Keratinocyte (primary cell): ENCODE results near the gene CDIPT. TPM values are rescaled to one million over a fixed set of nuclear protein-coding genes. Genes with fewer than 3 reads are reported as not detected.

ENCODE experiments used
- DNase-seq: peaks from one replicate; pipeline ENCODE4 v3.0.0-alpha.2; 2011; ENCODE audit warnings: low read depth, missing footprints, low spot score
- FAIRE-seq: peaks from 2 replicates; lab custom pipeline; 2011; peaks lifted over from hg19 to GRCh38; lab: Jason Lieb, UNC
- H2AFZ ChIP-seq: 2 replicates; pipeline ENCODE4 v1.6.0; 2012; ENCODE audit warnings: low read length, control low read depth, inconsistent platforms; ENCODE audit not compliant: control insufficient read depth
- H3K27ac ChIP-seq: 2 replicates; pipeline ENCODE4 v1.5.1; 2011; ENCODE audit warnings: low read length; ENCODE audit not compliant: control insufficient read depth, insufficient read depth
- H3K27me3 ChIP-seq: 3 replicates; pipeline ENCODE4 v1.6.0; 2011; ENCODE audit warnings: low read length; ENCODE audit not compliant: control insufficient read depth, insufficient read depth; ENCODE audit errors: extremely low read depth
- H3K36me3 ChIP-seq, 2 experiments: 2 replicates in 1 of 2; 3 replicates in 1 of 2; pipeline ENCODE4 v1.5.1; 2011; ENCODE audit warnings: low read length in 2 of 2, mild to moderate bottlenecking in 1 of 2; ENCODE audit not compliant: control insufficient read depth in 2 of 2, insufficient read depth in 2 of 2; ENCODE audit errors: extremely low read depth in 1 of 2
- H3K4me1 ChIP-seq: 3 replicates; pipeline ENCODE4 v1.5.1; 2011; ENCODE audit warnings: low read length; ENCODE audit not compliant: control insufficient read depth, insufficient read depth; ENCODE audit errors: extremely low read depth
- H3K4me2 ChIP-seq: 3 replicates; pipeline ENCODE4 v1.6.0; 2011; ENCODE audit warnings: low read depth, low read length; ENCODE audit not compliant: control insufficient read depth, insufficient read depth; ENCODE audit errors: extremely low read depth
- H3K4me3 ChIP-seq, 3 experiments: fragments of 200-600 bp in 1 of 3; sonication (generic) in 1 of 3; 2 replicates in 2 of 3; 3 replicates in 1 of 3; pipeline ENCODE4 v1.5.1; 2011 to 2016; ENCODE audit warnings: low read length in 3 of 3, mild to moderate bottlenecking in 3 of 3, control low read depth in 2 of 3, inconsistent platforms in 1 of 3, low read depth in 1 of 3, mixed read lengths in 1 of 3, mixed run types in 1 of 3, moderate library complexity in 1 of 3; ENCODE audit not compliant: control insufficient read depth in 2 of 3, insufficient read depth in 2 of 3; ENCODE audit errors: extremely low read depth in 1 of 3
- H3K79me2 ChIP-seq: 2 replicates; pipeline ENCODE4 v1.6.0; 2012; ENCODE audit warnings: low read length; ENCODE audit not compliant: control insufficient read depth, insufficient read depth
- H3K9ac ChIP-seq: 3 replicates; pipeline ENCODE4 v1.6.0; 2011; ENCODE audit warnings: low read length; ENCODE audit not compliant: control insufficient read depth, insufficient read depth; ENCODE audit errors: extremely low read depth
- H3K9me1 ChIP-seq: 3 replicates; pipeline ENCODE4 v1.6.0; 2011; ENCODE audit warnings: low read length; ENCODE audit not compliant: control insufficient read depth, insufficient read depth; ENCODE audit errors: extremely low read depth
- H3K9me3 ChIP-seq: 2 replicates; pipeline ENCODE4 v1.5.1; 2012; ENCODE audit warnings: low read depth, low read length; ENCODE audit not compliant: control insufficient read depth
- H4K20me1 ChIP-seq: 3 replicates; pipeline ENCODE4 v1.6.0; 2011; ENCODE audit warnings: low read length; ENCODE audit not compliant: control insufficient read depth, insufficient read depth; ENCODE audit errors: extremely low read depth
- EZH2 ChIP-seq: IDR thresholded peaks from one replicate; pipeline ENCODE4 v1.6.1; 2012; ENCODE audit warnings: inconsistent platforms, mild to moderate bottlenecking, low read length, moderate library complexity
- dilution Hi-C: fragments of 300-500 bp; cut with MboI; formaldehyde crosslinking; loops from one replicate; pipeline ENCODE4 v1.7.0; 2020; ENCODE audit warnings: low sequenced_read_pairs; ENCODE audit not compliant: extremely low pct_ligation_motif_present
- polyA plus RNA-seq, 5 experiments: library from polyadenylated mRNA; depleted of rRNA in 3 of 5; stranded (reverse) in 3 of 5; stranded (forward) in 1 of 5; unstranded in 1 of 5; fragments of >200 nt; gene quantifications; 1 replicate in 1 of 5; 2 replicates in 3 of 5; 3 replicates in 1 of 5; pipeline versions ENCODE4 v1.2.1 to v1.2.3, GENCODE V29; 2011 to 2012; ENCODE audit warnings: missing spikeins in 2 of 5, low read depth in 1 of 5, low replicate concordance in 1 of 5
- TF ChIP-seq, protein P1 (sequence below), 3 experiments: IDR thresholded peaks in 1 of 3; conservative IDR thresholded peaks in 1 of 3; optimal IDR thresholded peaks in 1 of 3; 2 replicates in 2 of 3; 3 replicates in 1 of 3; pipeline versions ENCODE3 to v1.5.1; 2011; ENCODE audit warnings: low read length in 3 of 3, mild to moderate bottlenecking in 3 of 3, moderate library complexity in 2 of 3, control low read depth in 1 of 3, inconsistent platforms in 1 of 3; ENCODE audit not compliant: insufficient read depth in 2 of 3; ENCODE audit errors: extremely low read depth in 1 of 3

CDIPT gene
- polyA plus RNA-seq, 1 donor (not counting 4 experiments of a cell fraction or from before 2014, with no cell fraction given): 49.5 TPM

DNA sequence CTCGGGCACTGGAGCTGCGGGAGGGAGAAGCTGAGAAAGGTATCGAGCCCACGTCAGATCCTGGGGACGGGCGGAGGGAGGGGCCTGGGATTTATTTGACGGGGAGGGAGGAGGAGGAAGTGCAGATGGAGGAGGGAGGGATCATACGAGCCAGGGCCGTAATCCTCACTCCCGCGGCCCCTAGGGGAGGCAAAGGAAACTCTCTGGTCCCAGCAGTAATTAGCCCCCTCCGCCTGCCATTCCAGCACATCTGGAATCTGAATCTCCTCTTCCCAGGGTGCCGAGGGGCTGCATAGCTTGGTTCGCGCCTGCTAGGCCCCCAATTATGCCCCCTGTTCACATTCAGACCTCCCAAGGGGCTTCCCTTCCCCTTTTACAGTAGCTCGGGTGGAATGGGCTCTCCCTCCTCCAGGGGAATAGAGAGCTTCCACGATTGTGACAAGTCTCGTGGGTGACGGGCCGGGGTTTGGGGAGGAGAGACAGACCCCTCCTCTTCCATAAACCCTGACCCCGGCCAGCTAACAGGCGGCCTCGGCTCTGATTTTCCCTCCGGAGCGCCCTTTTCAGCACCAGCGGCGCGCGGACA, 36.6 kb upstream of the CDIPT start, which contains the start of gene SEZ6L2:
SEZ6L2 (minus strand) TSS at position 35 of the 586 bp plus-strand sequence. CDS start 531 bp downstream, outside the sequence.
- Histone ChIP-seq H3K4me3 (peak within 1 kb of the TSS; percentile 60 to 67 (median 66)), H3K4me1 (peaks cover 10% of the 10 kb centered on the region), H3K27ac (no peak within 1 kb of the TSS), H3K9me1 (no peaks in the 10 kb centered on the region), H3K79me2 (no peaks in the 10 kb centered on the region), H4K20me1 (no peaks in the 10 kb centered on the region), H3K9me3 (no peaks in the 10 kb centered on the region), H3K4me2 (peak within 1 kb of the TSS; percentile 84), H3K27me3 (peaks cover 18% of the 10 kb centered on the region), H3K36me3 (no peaks in the 10 kb centered on the region), H3K9ac (peak within 1 kb of the TSS; percentile 50), H2AFZ (peak within 1 kb of the TSS; percentile 88)
- TF ChIP-seq, protein P1, sequence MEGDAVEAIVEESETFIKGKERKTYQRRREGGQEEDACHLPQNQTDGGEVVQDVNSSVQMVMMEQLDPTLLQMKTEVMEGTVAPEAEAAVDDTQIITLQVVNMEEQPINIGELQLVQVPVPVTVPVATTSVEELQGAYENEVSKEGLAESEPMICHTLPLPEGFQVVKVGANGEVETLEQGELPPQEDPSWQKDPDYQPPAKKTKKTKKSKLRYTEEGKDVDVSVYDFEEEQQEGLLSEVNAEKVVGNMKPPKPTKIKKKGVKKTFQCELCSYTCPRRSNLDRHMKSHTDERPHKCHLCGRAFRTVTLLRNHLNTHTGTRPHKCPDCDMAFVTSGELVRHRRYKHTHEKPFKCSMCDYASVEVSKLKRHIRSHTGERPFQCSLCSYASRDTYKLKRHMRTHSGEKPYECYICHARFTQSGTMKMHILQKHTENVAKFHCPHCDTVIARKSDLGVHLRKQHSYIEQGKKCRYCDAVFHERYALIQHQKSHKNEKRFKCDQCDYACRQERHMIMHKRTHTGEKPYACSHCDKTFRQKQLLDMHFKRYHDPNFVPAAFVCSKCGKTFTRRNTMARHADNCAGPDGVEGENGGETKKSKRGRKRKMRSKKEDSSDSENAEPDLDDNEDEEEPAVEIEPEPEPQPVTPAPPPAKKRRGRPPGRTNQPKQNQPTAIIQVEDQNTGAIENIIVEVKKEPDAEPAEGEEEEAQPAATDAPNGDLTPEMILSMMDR (optimal IDR thresholded peaks at IDR 0.05 in 1 of 3, IDR thresholded peaks at IDR 0.05 in 1 of 3, conservative IDR thresholded peaks at IDR 0.05 in 1 of 3; ENCODE audit: extremely low read depth in 1 of 3, insufficient read depth in 2 of 3, low read length in 3 of 3): peak; percentile 19 to 43 (median 30)
- TF ChIP-seq EZH2: no peak
- DNase-seq (no peak), FAIRE-seq (no peak)
- dilution Hi-C loops: no loop called here

DNA sequence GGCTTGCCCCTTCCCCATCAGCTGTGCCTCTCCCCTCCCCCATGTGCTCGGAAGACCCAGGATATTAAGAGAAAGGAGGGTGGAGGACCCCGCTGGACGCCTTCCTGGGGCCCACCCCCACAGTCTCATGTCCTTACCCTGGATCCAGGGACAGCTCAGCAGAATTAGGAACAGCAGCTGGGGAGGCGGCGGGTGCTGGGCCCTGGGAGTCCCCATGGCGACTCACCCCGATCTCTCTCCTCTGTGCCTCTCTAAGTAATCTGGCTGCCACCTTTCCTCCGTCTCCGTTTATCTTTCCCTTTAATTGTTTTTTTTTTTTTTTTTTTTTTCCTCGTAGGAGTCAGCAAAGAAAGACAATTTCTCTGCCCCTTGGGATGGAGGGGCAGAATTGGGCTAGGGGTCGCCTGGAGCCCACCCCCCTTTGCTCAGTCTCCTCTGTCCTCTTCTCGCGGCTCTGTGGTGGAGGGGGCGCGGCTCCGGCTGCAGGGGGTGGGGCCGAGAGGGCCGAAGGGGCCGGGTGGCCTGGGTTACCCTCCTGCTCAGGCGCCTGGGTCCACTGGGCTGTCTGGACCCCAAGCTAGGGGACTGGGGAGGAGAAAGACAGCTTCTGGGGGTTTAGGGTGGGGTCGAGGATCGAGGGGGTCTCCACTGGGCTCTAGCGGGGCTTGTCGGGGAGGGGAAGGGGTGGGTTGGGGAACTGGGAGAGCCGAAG, 35.9 kb upstream of the CDIPT start:
- H3K9ac ChIP-seq: peak overlapping the region; percentile 50
- DNase-seq (no peak), FAIRE-seq (no peak)

More for the DNA sequence above, 35.9 kb upstream of the CDIPT start:
- peaks cover 10% of the 10 kb centered on the region for H3K4me1 ChIP-seq
- peak overlapping the region; percentile 46 to 60 (median 56) for H3K4me3 ChIP-seq
- H3K79me2 ChIP-seq: no peaks in the 10 kb centered on the region
- peaks cover 18% of the 10 kb centered on the region for H3K27me3 ChIP-seq
- dilution Hi-C loops: no loop called here
- H4K20me1 ChIP-seq: no peaks in the 10 kb centered on the region
- H3K9me1 ChIP-seq: no peaks in the 10 kb centered on the region
- H2AFZ ChIP-seq: peak overlapping the region; percentile 19
- H3K27ac ChIP-seq: no peak overlapping the region
- H3K4me2 ChIP-seq: peak overlapping the region; percentile 80
- TF ChIP-seq EZH2: no peak
- TF ChIP-seq, protein P1 (optimal IDR thresholded peaks at IDR 0.05 in 1 of 3, IDR thresholded peaks at IDR 0.05 in 1 of 3, conservative IDR thresholded peaks at IDR 0.05 in 1 of 3; ENCODE audit: extremely low read depth in 1 of 3, insufficient read depth in 2 of 3, low read length in 3 of 3): no peak
- H3K9me3 ChIP-seq: no peaks in the 10 kb centered on the region
- H3K36me3 ChIP-seq: no peaks in the 10 kb centered on the region
